Activated T-helper 1 cell treated with anti-CD3 and anti-CD28 coated beads, Interleukin-2, amount 50 U/mL, for 16 hours (primary cell): ENCODE results near the gene LEMD1.
"Not testable (repeated sequence)": the region's sequence is repeated elsewhere in the genome, so short reads cannot be mapped to it uniquely, and the experiment has no call there.

Source experiments
- DNase-seq, 2 donors: peaks; one replicate each; pipeline ENCODE4 v3.0.0-alpha.2; 2020; ENCODE audit warnings: low read depth in 1 of 2, low spot score in 1 of 2

Gene LEMD1

GRCh38 chr1:205447457-205448341 is 25.8 kb upstream of the LEMD1 start:
- no peak for DNase-seq

GRCh38 chr1:205446828-205447227 is 25.0 kb upstream of the LEMD1 start:
- no peak for DNase-seq

GRCh38 chr1:205445646-205445935 is 23.7 kb upstream of the LEMD1 start:
- DNase-seq = no peak

GRCh38 chr1:205444931-205445645 is 23.2 kb upstream of the LEMD1 start:
- no peak for DNase-seq

- DNase-seq = no peak
Measured at GRCh38 chr1:205444300-205444930, 22.6 kb upstream of the LEMD1 start.

- DNase-seq = no peak
Measured at GRCh38 chr1:205443585-205444299, 21.9 kb upstream of the LEMD1 start.

GRCh38 chr1:205442051-205442725 is 20.3 kb upstream of the LEMD1 start:
- no peak for DNase-seq

GRCh38 chr1:205441716-205442050 is 19.8 kb upstream of the LEMD1 start:
- no peak for DNase-seq

GRCh38 chr1:205441318-205441633 is 19.4 kb upstream of the LEMD1 start:
- no peak for DNase-seq

GRCh38 chr1:205440476-205441317 is 18.8 kb upstream of the LEMD1 start:
- DNase-seq = peak; percentile 49 to 52

- no peak for DNase-seq
Measured at GRCh38 chr1:205440121-205440475, 18.2 kb upstream of the LEMD1 start.

- DNase-seq = no peak
Measured at GRCh38 chr1:205438213-205439158, 16.6 kb upstream of the LEMD1 start.

- DNase-seq = no peak
Measured at GRCh38 chr1:205437570-205437969, 15.7 kb upstream of the LEMD1 start.

- no peak for DNase-seq
Measured at GRCh38 chr1:205436776-205437410, 15.0 kb upstream of the LEMD1 start.

GRCh38 chr1:205435578-205436573 is 14.0 kb upstream of the LEMD1 start:
- DNase-seq = no peak

- DNase-seq = no peak
Measured at GRCh38 chr1:205434738-205435137, 12.9 kb upstream of the LEMD1 start.

GRCh38 chr1:205432692-205433091 is 10.8 kb upstream of the LEMD1 start:
- not testable (repeated sequence) for DNase-seq

- DNase-seq = no peak
Measured at GRCh38 chr1:205432116-205432515, 10.3 kb upstream of the LEMD1 start.
